Mesothelial cell of epicardium (in vitro differentiated cells): ENCODE measurements around the gene LZTR1. TPM values are rescaled to one million over a fixed set of nuclear protein-coding genes. Genes with fewer than 3 reads are reported as not detected.

Experiments
- DNase-seq, 2 experiments: peaks; one replicate each; pipeline ENCODE4 v3.0.0; 2021; ENCODE audit warnings: low spot score in 2 of 2; ENCODE audit not compliant: unreplicated experiment in 2 of 2
- H3K27ac Mint-ChIP-seq: 2 replicates; pipeline ENCODE4 v1.8.0; 2021; ENCODE audit warnings: mixed read lengths
- H3K27me3 Mint-ChIP-seq: 2 replicates; pipeline ENCODE4 v1.8.0; 2021; ENCODE audit warnings: low read depth, mixed read lengths
- H3K36me3 Mint-ChIP-seq: 2 replicates; pipeline ENCODE4 v1.8.0; 2021; ENCODE audit warnings: mixed read lengths
- H3K4me1 Mint-ChIP-seq: 2 replicates; pipeline ENCODE4 v1.8.0; 2021; ENCODE audit warnings: mixed read lengths
- H3K4me3 Mint-ChIP-seq: 2 replicates; pipeline ENCODE4 v1.8.0; 2021; ENCODE audit warnings: mild to moderate bottlenecking, moderate library complexity, mixed read lengths
- H3K9me3 Mint-ChIP-seq: 2 replicates; pipeline ENCODE4 v1.8.0; 2021; ENCODE audit warnings: mixed read lengths
- CTCF ChIP-seq: fragments of 200-600 bp; sonication (generic); IDR thresholded peaks from one replicate; pipeline ENCODE4 v1.5.0; 2021; ENCODE audit warnings: antibody characterized with exemption; ENCODE audit not compliant: unreplicated experiment
- total RNA-seq: library from RNA; stranded (reverse); gene quantifications from 3 replicates; pipeline ENCODE4 v1.2.1, GENCODE V29; 2021

Gene LZTR1
- total RNA-seq, 1 donor from 2014 or later: 97.3 TPM

GRCh38 chr22:21041937-21042336 is 59.8 kb downstream of the LZTR1 start:
- Mint-ChIP-seq H3K36me3 (no peaks in the 10 kb centered on the region), H3K9me3 (no peaks in the 10 kb centered on the region), H3K27me3 (no peaks in the 10 kb centered on the region), H3K4me1 (peaks cover 43% of the 10 kb centered on the region), H3K27ac (no peak overlapping the region), H3K4me3 (no peak overlapping the region)
- no peak for DNase-seq
- TF ChIP-seq CTCF: no peak

GRCh38 chr22:21042978-21043859 is 61.1 kb downstream of the LZTR1 start:
- H3K4me1 Mint-ChIP-seq: peaks cover 34% of the 10 kb centered on the region
- TF ChIP-seq CTCF: no peak
- no peak overlapping the region for H3K4me3 Mint-ChIP-seq
- H3K27ac Mint-ChIP-seq: no peak overlapping the region
- no peak for DNase-seq
- H3K9me3 Mint-ChIP-seq: no peaks in the 10 kb centered on the region
- H3K36me3 Mint-ChIP-seq: no peaks in the 10 kb centered on the region
- H3K27me3 Mint-ChIP-seq: no peaks in the 10 kb centered on the region

GRCh38 chr22:21043860-21044535 is 61.9 kb downstream of the LZTR1 start:
- Mint-ChIP-seq H3K4me3 (no peak overlapping the region), H3K9me3 (no peaks in the 10 kb centered on the region), H3K27me3 (no peaks in the 10 kb centered on the region), H3K27ac (no peak overlapping the region), H3K4me1 (peaks cover 29% of the 10 kb centered on the region), H3K36me3 (no peaks in the 10 kb centered on the region)
- no peak for DNase-seq
- TF ChIP-seq CTCF: no peak

- H3K9me3 Mint-ChIP-seq: no peaks in the 10 kb centered on the region
Measured at GRCh38 chr22:21044931-21045584, 63.0 kb downstream of the LZTR1 start.

More at GRCh38 chr22:21044931-21045584, 63.0 kb downstream of the LZTR1 start:
- H3K27ac Mint-ChIP-seq: peak overlapping the region; percentile 97
- peak overlapping the region; percentile 95 for H3K4me3 Mint-ChIP-seq
- no peak for DNase-seq
- no peaks in the 10 kb centered on the region for H3K36me3 Mint-ChIP-seq
- no peaks in the 10 kb centered on the region for H3K27me3 Mint-ChIP-seq
- TF ChIP-seq CTCF: no peak
- peaks cover 25% of the 10 kb centered on the region for H3K4me1 Mint-ChIP-seq
